DOHH2 (cell line): ENCODE data around the gene NEDD4L.

ENCODE experiments used
- EZH2phosphoT487 ChIP-seq: fragments of 200-600 bp; sonication (generic); IDR thresholded peaks from 2 replicates; pipeline ENCODE4 v1.6.1; 2017; ENCODE audit warnings: borderline replicate concordance, mild to moderate bottlenecking, antibody characterized with exemption, low read length, moderate library complexity, mixed read lengths
- TF ChIP-seq, protein P1 (sequence below): fragments of 200-600 bp; sonication (generic); IDR thresholded peaks from one replicate; pipeline ENCODE4 v1.5.1; 2014; ENCODE audit warnings: antibody characterized with exemption, mild to moderate bottlenecking, low read depth, low read length; ENCODE audit not compliant: poor library complexity, severe bottlenecking

DNA sequence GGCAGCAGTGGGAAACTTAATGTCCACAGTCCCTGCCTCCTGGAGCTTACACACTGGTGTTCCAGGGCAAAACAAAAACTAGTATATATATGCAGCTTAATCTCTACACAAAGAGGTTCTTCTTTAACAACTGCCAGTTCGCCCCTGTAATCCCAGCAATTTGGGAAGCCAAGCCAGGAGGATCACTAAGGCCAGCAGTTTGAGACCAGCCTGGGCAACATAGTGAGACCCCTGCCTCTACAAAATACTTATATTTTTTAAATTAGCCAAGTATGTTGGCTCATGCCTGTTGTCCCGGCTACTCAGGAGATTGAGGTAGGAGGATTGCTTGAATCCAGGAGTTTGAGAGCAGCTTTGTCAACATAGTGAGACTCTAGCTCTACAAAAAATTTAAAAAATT lies 17.2 kb upstream of the NEDD4L start:
- TF ChIP-seq, protein P1, sequence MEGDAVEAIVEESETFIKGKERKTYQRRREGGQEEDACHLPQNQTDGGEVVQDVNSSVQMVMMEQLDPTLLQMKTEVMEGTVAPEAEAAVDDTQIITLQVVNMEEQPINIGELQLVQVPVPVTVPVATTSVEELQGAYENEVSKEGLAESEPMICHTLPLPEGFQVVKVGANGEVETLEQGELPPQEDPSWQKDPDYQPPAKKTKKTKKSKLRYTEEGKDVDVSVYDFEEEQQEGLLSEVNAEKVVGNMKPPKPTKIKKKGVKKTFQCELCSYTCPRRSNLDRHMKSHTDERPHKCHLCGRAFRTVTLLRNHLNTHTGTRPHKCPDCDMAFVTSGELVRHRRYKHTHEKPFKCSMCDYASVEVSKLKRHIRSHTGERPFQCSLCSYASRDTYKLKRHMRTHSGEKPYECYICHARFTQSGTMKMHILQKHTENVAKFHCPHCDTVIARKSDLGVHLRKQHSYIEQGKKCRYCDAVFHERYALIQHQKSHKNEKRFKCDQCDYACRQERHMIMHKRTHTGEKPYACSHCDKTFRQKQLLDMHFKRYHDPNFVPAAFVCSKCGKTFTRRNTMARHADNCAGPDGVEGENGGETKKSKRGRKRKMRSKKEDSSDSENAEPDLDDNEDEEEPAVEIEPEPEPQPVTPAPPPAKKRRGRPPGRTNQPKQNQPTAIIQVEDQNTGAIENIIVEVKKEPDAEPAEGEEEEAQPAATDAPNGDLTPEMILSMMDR: no peak
- TF ChIP-seq EZH2phosphoT487: no peak
